ENCODE data around the gene DAAM2.
A peak's percentile ranks its signal among the peaks of the same experiment; 100 is the strongest.

Gene DAAM2

GRCh38 chr6:39844866-39845265, 52.7 kb downstream of the DAAM2 start:
- no peak for DNase-seq (ENCODE audit: low read depth in 1 of 2, low spot score in 1 of 2)

- no peak for DNase-seq (ENCODE audit: low read depth in 1 of 2, low spot score in 1 of 2)
Observed at GRCh38 chr6:39847221-39847620, 55.0 kb downstream of the DAAM2 start.

- DNase-seq (ENCODE audit: low read depth in 1 of 2, low spot score in 1 of 2), result no peak
Observed at GRCh38 chr6:39848171-39848570, 56.0 kb downstream of the DAAM2 start.

GRCh38 chr6:39849228-39849627, 57.1 kb downstream of the DAAM2 start:
- no peak for DNase-seq (ENCODE audit: low read depth in 1 of 2, low spot score in 1 of 2)

GRCh38 chr6:39849764-39850163, 57.6 kb downstream of the DAAM2 start:
- no peak for DNase-seq (ENCODE audit: low read depth in 1 of 2, low spot score in 1 of 2)

GRCh38 chr6:39850736-39851297, 58.6 kb downstream of the DAAM2 start:
- DNase-seq (ENCODE audit: low read depth in 1 of 2, low spot score in 1 of 2), result no peak

- no peak for DNase-seq (ENCODE audit: low read depth in 1 of 2, low spot score in 1 of 2)
Observed at GRCh38 chr6:39851331-39851730, 59.2 kb downstream of the DAAM2 start.

GRCh38 chr6:39852324-39852723, 60.1 kb downstream of the DAAM2 start:
- DNase-seq (ENCODE audit: low read depth in 1 of 2, low spot score in 1 of 2), result no peak

GRCh38 chr6:39853604-39854003, 61.4 kb downstream of the DAAM2 start:
- DNase-seq (ENCODE audit: low read depth in 1 of 2, low spot score in 1 of 2), result no peak

GRCh38 chr6:39855356-39855995, 63.3 kb downstream of the DAAM2 start:
- DNase-seq (ENCODE audit: low read depth in 1 of 2, low spot score in 1 of 2), result no peak

GRCh38 chr6:39859025-39859424, 66.8 kb downstream of the DAAM2 start:
- no peak for DNase-seq (ENCODE audit: low read depth in 1 of 2, low spot score in 1 of 2)

GRCh38 chr6:39861663-39862062, 69.5 kb downstream of the DAAM2 start:
- DNase-seq (ENCODE audit: low read depth in 1 of 2, low spot score in 1 of 2), result no peak

GRCh38 chr6:39865011-39865888, 73.1 kb downstream of the DAAM2 start:
- DNase-seq (ENCODE audit: low read depth in 1 of 2, low spot score in 1 of 2), result peak; percentile 18 to 20

- no peak for DNase-seq (ENCODE audit: low read depth in 1 of 2, low spot score in 1 of 2)
Observed at GRCh38 chr6:39867592-39867991, 75.4 kb downstream of the DAAM2 start.

GRCh38 chr6:39870950-39871349, 78.8 kb downstream of the DAAM2 start:
- no peak for DNase-seq (ENCODE audit: low read depth in 1 of 2, low spot score in 1 of 2)

- no peak for DNase-seq (ENCODE audit: low read depth in 1 of 2, low spot score in 1 of 2)
Observed at GRCh38 chr6:39873439-39873838, 81.3 kb downstream of the DAAM2 start.

- no peak for DNase-seq (ENCODE audit: low read depth in 1 of 2, low spot score in 1 of 2)
Observed at GRCh38 chr6:39876111-39876510, 83.9 kb downstream of the DAAM2 start.

- no peak for DNase-seq (ENCODE audit: low read depth in 1 of 2, low spot score in 1 of 2)
Observed at GRCh38 chr6:39876826-39877225, 84.7 kb downstream of the DAAM2 start.

- DNase-seq (ENCODE audit: low read depth in 1 of 2, low spot score in 1 of 2), result no peak
Observed at GRCh38 chr6:39879535-39879934, 87.4 kb downstream of the DAAM2 start.

GRCh38 chr6:39880594-39880993, 88.4 kb downstream of the DAAM2 start:
- DNase-seq (ENCODE audit: low read depth in 1 of 2, low spot score in 1 of 2), result no peak

- no peak for DNase-seq (ENCODE audit: low read depth in 1 of 2, low spot score in 1 of 2)
Observed at GRCh38 chr6:39881851-39882530, 89.8 kb downstream of the DAAM2 start.

GRCh38 chr6:39882531-39882899, 90.3 kb downstream of the DAAM2 start:
- DNase-seq (ENCODE audit: low read depth in 1 of 2, low spot score in 1 of 2), result no peak
